ENCODE measurements around the gene WWOX.

Gene WWOX

GRCh38 chr16:78494105-78494504 lies 394.7 kb downstream of the WWOX start:
- Histone ChIP-seq H3K36me3 (ENCODE audit: control insufficient read depth in 2 of 2, insufficient read depth in 2 of 2, low read length in 2 of 2) (no peaks in the 10 kb centered on the region), H3K9ac (ENCODE audit: low read length in 2 of 2) (no peak overlapping the region)

GRCh38 chr16:78494674-78495073 lies 395.2 kb downstream of the WWOX start:
- Histone ChIP-seq H3K9ac (ENCODE audit: low read length in 2 of 2) (no peak overlapping the region), H3K27ac (ENCODE audit: low read length) (no peak overlapping the region), H3K4me1 (ENCODE audit: control insufficient read depth, insufficient read depth, low read length) (peaks cover 2% of the 10 kb centered on the region), H3K36me3 (ENCODE audit: control insufficient read depth in 2 of 2, insufficient read depth in 2 of 2, low read length in 2 of 2) (no peaks in the 10 kb centered on the region), H3K27me3 (ENCODE audit: control insufficient read depth in 1 of 2, insufficient read depth in 2 of 2, low read length in 2 of 2) (no peaks in the 10 kb centered on the region), H3K4me3 (ENCODE audit: low read length in 2 of 2) (no peak overlapping the region), H3K9me3 (ENCODE audit: control insufficient read depth in 2 of 2, low read length in 2 of 2) (no peaks in the 10 kb centered on the region)

More at GRCh38 chr16:78494105-78494504, 394.7 kb downstream of the WWOX start:
- Histone ChIP-seq H3K4me3 (ENCODE audit: low read length in 2 of 2) (no peak overlapping the region), H3K27ac (ENCODE audit: low read length) (no peak overlapping the region), H3K27me3 (ENCODE audit: control insufficient read depth in 1 of 2, insufficient read depth in 2 of 2, low read length in 2 of 2) (no peaks in the 10 kb centered on the region), H3K4me1 (ENCODE audit: control insufficient read depth, insufficient read depth, low read length) (peaks cover 2% of the 10 kb centered on the region), H3K9me3 (ENCODE audit: control insufficient read depth in 2 of 2, low read length in 2 of 2) (no peaks in the 10 kb centered on the region)

- no peaks in the 10 kb centered on the region for H3K36me3 ChIP-seq (ENCODE audit: control insufficient read depth in 2 of 2, insufficient read depth in 2 of 2, low read length in 2 of 2)
- no peaks in the 10 kb centered on the region for H3K27me3 ChIP-seq (ENCODE audit: control insufficient read depth in 1 of 2, insufficient read depth in 2 of 2, low read length in 2 of 2)
- H3K4me3 ChIP-seq (ENCODE audit: low read length in 2 of 2), result no peak overlapping the region
- no peak overlapping the region for H3K27ac ChIP-seq (ENCODE audit: low read length)
- H3K4me1 ChIP-seq (ENCODE audit: control insufficient read depth, insufficient read depth, low read length), result no peaks in the 10 kb centered on the region
- H3K9me3 ChIP-seq (ENCODE audit: control insufficient read depth in 2 of 2, low read length in 2 of 2), result no peaks in the 10 kb centered on the region
- H3K9ac ChIP-seq (ENCODE audit: low read length in 2 of 2), result no peak overlapping the region
These were observed 396.7 kb downstream of the WWOX start for GRCh38 chr16:78496189-78496588.

- peaks cover 4% of the 10 kb centered on the region for H3K4me1 ChIP-seq (ENCODE audit: control insufficient read depth, insufficient read depth, low read length)
- no peaks in the 10 kb centered on the region for H3K27me3 ChIP-seq (ENCODE audit: control insufficient read depth in 1 of 2, insufficient read depth in 2 of 2, low read length in 2 of 2)
- H3K36me3 ChIP-seq (ENCODE audit: control insufficient read depth in 2 of 2, insufficient read depth in 2 of 2, low read length in 2 of 2), result no peaks in the 10 kb centered on the region
- H3K9ac ChIP-seq (ENCODE audit: low read length in 2 of 2), result no peak overlapping the region
- H3K4me3 ChIP-seq (ENCODE audit: low read length in 2 of 2), result no peak overlapping the region
- no peak overlapping the region for H3K27ac ChIP-seq (ENCODE audit: low read length)
- H3K9me3 ChIP-seq (ENCODE audit: control insufficient read depth in 2 of 2, low read length in 2 of 2), result no peaks in the 10 kb centered on the region
These were observed 399.9 kb downstream of the WWOX start for GRCh38 chr16:78499399-78499798.

- Histone ChIP-seq H3K27me3 (ENCODE audit: control insufficient read depth in 1 of 2, insufficient read depth in 2 of 2, low read length in 2 of 2) (no peaks in the 10 kb centered on the region), H3K36me3 (ENCODE audit: control insufficient read depth in 2 of 2, insufficient read depth in 2 of 2, low read length in 2 of 2) (no peaks in the 10 kb centered on the region), H3K4me1 (ENCODE audit: control insufficient read depth, insufficient read depth, low read length) (peaks cover 18% of the 10 kb centered on the region), H3K27ac (ENCODE audit: low read length) (no peak overlapping the region), H3K9me3 (ENCODE audit: control insufficient read depth in 2 of 2, low read length in 2 of 2) (no peaks in the 10 kb centered on the region), H3K4me3 (ENCODE audit: low read length in 2 of 2) (no peak overlapping the region), H3K9ac (ENCODE audit: low read length in 2 of 2) (no peak overlapping the region)
These were observed 401.3 kb downstream of the WWOX start for GRCh38 chr16:78500659-78501270.

- Histone ChIP-seq H3K4me1 (ENCODE audit: control insufficient read depth, insufficient read depth, low read length) (peaks cover 22% of the 10 kb centered on the region), H3K9me3 (ENCODE audit: control insufficient read depth in 2 of 2, low read length in 2 of 2) (no peaks in the 10 kb centered on the region)
These were observed 402.3 kb downstream of the WWOX start for GRCh38 chr16:78501744-78502143.

GRCh38 chr16:78502812-78503350 lies 403.4 kb downstream of the WWOX start:
- Histone ChIP-seq H3K27me3 (ENCODE audit: control insufficient read depth in 1 of 2, insufficient read depth in 2 of 2, low read length in 2 of 2) (no peaks in the 10 kb centered on the region), H3K27ac (ENCODE audit: low read length) (no peak overlapping the region), H3K4me1 (ENCODE audit: control insufficient read depth, insufficient read depth, low read length) (peaks cover 22% of the 10 kb centered on the region), H3K9me3 (ENCODE audit: control insufficient read depth in 2 of 2, low read length in 2 of 2) (no peaks in the 10 kb centered on the region), H3K9ac (ENCODE audit: low read length in 2 of 2) (no peak overlapping the region), H3K4me3 (ENCODE audit: low read length in 2 of 2) (no peak overlapping the region), H3K36me3 (ENCODE audit: control insufficient read depth in 2 of 2, insufficient read depth in 2 of 2, low read length in 2 of 2) (no peaks in the 10 kb centered on the region)

More at GRCh38 chr16:78501744-78502143, 402.3 kb downstream of the WWOX start:
- Histone ChIP-seq H3K36me3 (ENCODE audit: control insufficient read depth in 2 of 2, insufficient read depth in 2 of 2, low read length in 2 of 2) (no peaks in the 10 kb centered on the region), H3K4me3 (ENCODE audit: low read length in 2 of 2) (no peak overlapping the region), H3K9ac (ENCODE audit: low read length in 2 of 2) (no peak overlapping the region), H3K27me3 (ENCODE audit: control insufficient read depth in 1 of 2, insufficient read depth in 2 of 2, low read length in 2 of 2) (no peaks in the 10 kb centered on the region), H3K27ac (ENCODE audit: low read length) (no peak overlapping the region)

- peaks cover 22% of the 10 kb centered on the region for H3K4me1 ChIP-seq (ENCODE audit: control insufficient read depth, insufficient read depth, low read length)
- no peak overlapping the region for H3K9ac ChIP-seq (ENCODE audit: low read length in 2 of 2)
- H3K27me3 ChIP-seq (ENCODE audit: control insufficient read depth in 1 of 2, insufficient read depth in 2 of 2, low read length in 2 of 2), result no peaks in the 10 kb centered on the region
- H3K36me3 ChIP-seq (ENCODE audit: control insufficient read depth in 2 of 2, insufficient read depth in 2 of 2, low read length in 2 of 2), result no peaks in the 10 kb centered on the region
- no peak overlapping the region for H3K27ac ChIP-seq (ENCODE audit: low read length)
- no peaks in the 10 kb centered on the region for H3K9me3 ChIP-seq (ENCODE audit: control insufficient read depth in 2 of 2, low read length in 2 of 2)
- H3K4me3 ChIP-seq (ENCODE audit: low read length in 2 of 2), result no peak overlapping the region
These were observed 404.1 kb downstream of the WWOX start for GRCh38 chr16:78503602-78504001.

- peak overlapping the region; percentile 64 for H3K27ac ChIP-seq (ENCODE audit: low read length)
- peak overlapping the region in 1 of 2 donors; percentile 54 for H3K4me3 ChIP-seq (ENCODE audit: low read length in 2 of 2)
These were observed 405.0 kb downstream of the WWOX start for GRCh38 chr16:78504401-78504851.

GRCh38 chr16:78505036-78505435 lies 405.6 kb downstream of the WWOX start:
- Histone ChIP-seq H3K4me1 (ENCODE audit: control insufficient read depth, insufficient read depth, low read length) (peaks cover 22% of the 10 kb centered on the region), H3K9me3 (ENCODE audit: control insufficient read depth in 2 of 2, low read length in 2 of 2) (no peaks in the 10 kb centered on the region), H3K9ac (ENCODE audit: low read length in 2 of 2) (peak overlapping the region in 1 of 2 donors; percentile 21), H3K36me3 (ENCODE audit: control insufficient read depth in 2 of 2, insufficient read depth in 2 of 2, low read length in 2 of 2) (no peaks in the 10 kb centered on the region), H3K27me3 (ENCODE audit: control insufficient read depth in 1 of 2, insufficient read depth in 2 of 2, low read length in 2 of 2) (no peaks in the 10 kb centered on the region), H3K4me3 (ENCODE audit: low read length in 2 of 2) (peak overlapping the region in 1 of 2 donors; percentile 54), H3K27ac (ENCODE audit: low read length) (peak overlapping the region; percentile 64)

More at GRCh38 chr16:78504401-78504851, 405.0 kb downstream of the WWOX start:
- Histone ChIP-seq H3K9ac (ENCODE audit: low read length in 2 of 2) (no peak overlapping the region), H3K36me3 (ENCODE audit: control insufficient read depth in 2 of 2, insufficient read depth in 2 of 2, low read length in 2 of 2) (no peaks in the 10 kb centered on the region), H3K4me1 (ENCODE audit: control insufficient read depth, insufficient read depth, low read length) (peaks cover 22% of the 10 kb centered on the region), H3K27me3 (ENCODE audit: control insufficient read depth in 1 of 2, insufficient read depth in 2 of 2, low read length in 2 of 2) (no peaks in the 10 kb centered on the region), H3K9me3 (ENCODE audit: control insufficient read depth in 2 of 2, low read length in 2 of 2) (no peaks in the 10 kb centered on the region)
